GM12878 (cell line): ENCODE data around the gene SLFN5. TPM values are rescaled to one million over a fixed set of nuclear protein-coding genes. Genes with fewer than 3 reads are reported as not detected.

Experiments used
- ATAC-seq: fragments of 200-7000 bp; cut with Tn5 transposase; 3 replicates; pipeline ENCODE4 v1.9.1; 2020; ENCODE audit warnings: mild to moderate bottlenecking, moderate library complexity
- BruUV-seq: library from RNA; stranded (reverse); fragments of 400-500 nt; replicated peaks from 2 replicates; lab custom pipeline; 2021; lab: Mats Ljungman, UMichigan
- CTCF ChIA-PET: fragments of 300-600 bp; sonication (Branson Sonifier 250); formaldehyde crosslinking; extraction: SDS; loops from one replicate; lab custom pipeline; 2021; ENCODE audit warnings: inconsistent platforms; lab: Yijun Ruan, JAX
- POLR2A ChIA-PET: fragments of 350-600 bp; formaldehyde crosslinking; extraction: SDS; loops from one replicate; lab custom pipeline; 2021; ENCODE audit warnings: inconsistent platforms; lab: Charles Lee
- RAD21 ChIA-PET: fragments of 300-600 bp; sonication (Branson Sonifier 250); formaldehyde crosslinking; loops from one replicate; lab custom pipeline; 2023; ENCODE audit warnings: antibody characterized with exemption; ENCODE audit not compliant: unreplicated experiment; lab: Charles Lee
- SMC1A ChIA-PET: fragments of 300-600 bp; sonication (Branson Sonifier 250); formaldehyde crosslinking; loops from one replicate; lab custom pipeline; 2023; ENCODE audit not compliant: unreplicated experiment, uncharacterized antibody; lab: Charles Lee
- DNase-seq: peaks from one replicate; pipeline ENCODE4 v3.0.0-alpha.2; 2011; ENCODE audit warnings: low read depth, low spot score
- FAIRE-seq: peaks from 3 replicates; lab custom pipeline; 2011; peaks lifted over from hg19 to GRCh38; lab: Jason Lieb, UNC
- H2AFZ ChIP-seq: 2 replicates; pipeline ENCODE4 v1.6.0; 2011; ENCODE audit warnings: low read depth, low read length, control low read depth; ENCODE audit not compliant: control insufficient read depth
- H3K27ac ChIP-seq: 2 replicates; pipeline ENCODE4 v1.5.1; 2011; ENCODE audit warnings: control low read depth; ENCODE audit not compliant: control insufficient read depth, insufficient read depth
- H3K27me3 ChIP-seq, 2 experiments: replicated peaks in 1 of 2; 2 replicates each; pipeline versions ENCODE4 v1.6.0 to v1.6.1; 2011; ENCODE audit warnings: low read length in 1 of 2; ENCODE audit not compliant: control insufficient read depth in 2 of 2, insufficient read depth in 2 of 2
- H3K36me3 ChIP-seq, 2 experiments: 2 replicates each; pipeline ENCODE4 v1.5.1; 2011; ENCODE audit warnings: low read length in 1 of 2; ENCODE audit not compliant: control insufficient read depth in 2 of 2, insufficient read depth in 2 of 2
- H3K4me1 ChIP-seq: 2 replicates; pipeline ENCODE4 v1.6.1; 2011; ENCODE audit warnings: mild to moderate bottlenecking, low read length, moderate library complexity, mixed read lengths; ENCODE audit not compliant: control insufficient read depth, insufficient read depth
- H3K4me2 ChIP-seq: 2 replicates; pipeline ENCODE4 v1.6.0; 2011; ENCODE audit warnings: control low read depth; ENCODE audit not compliant: control insufficient read depth, insufficient read depth
- H3K4me3 ChIP-seq: fragments of 200-600 bp; sonication (generic); 2 replicates; pipeline ENCODE4 v1.5.1; 2016
- H3K79me2 ChIP-seq: 2 replicates; pipeline ENCODE4 v1.6.0; 2011; ENCODE audit warnings: low read length; ENCODE audit not compliant: control insufficient read depth, insufficient read depth
- H3K9ac ChIP-seq: 2 replicates; pipeline ENCODE4 v1.8.0; 2011; ENCODE audit warnings: low read length, control low read depth, mixed read lengths; ENCODE audit not compliant: control insufficient read depth, insufficient read depth
- H3K9me3 ChIP-seq: replicated peaks from 3 replicates; pipeline ENCODE4 v1.5.1; 2011; ENCODE audit warnings: mild to moderate bottlenecking, low read length; ENCODE audit not compliant: control insufficient read depth, insufficient read depth
- H4K20me1 ChIP-seq: 2 replicates; pipeline ENCODE4 v1.6.0; 2011; ENCODE audit not compliant: control insufficient read depth, insufficient read depth
- RUNX3 ChIP-seq: IDR thresholded peaks from 2 replicates; pipeline ENCODE4 v1.6.1; 2012; ENCODE audit warnings: low read length, inconsistent platforms
- SRF ChIP-seq, 2 experiments: IDR thresholded peaks; 2 replicates each; pipeline ENCODE4 v1.6.1; 2011; ENCODE audit warnings: low read depth in 2 of 2, low read length in 2 of 2, mild to moderate bottlenecking in 1 of 2, moderate library complexity in 1 of 2
- YBX1 ChIP-seq: fragments of 450-650 bp; IDR thresholded peaks from 2 replicates; pipeline ENCODE4 v1.6.1; 2016; ENCODE audit warnings: antibody characterized with exemption
- WGBS: methylation state at CpG from one replicate; pipeline ENCODE4 v1.1.6; 2016; ENCODE audit warnings: low lambda C conversion rate; ENCODE audit not compliant: insufficient replicate concordance, insufficient coverage; ENCODE audit errors: missing lambda C conversion rate; 5-methylcytosine and 5-hydroxymethylcytosine counted together
- in situ Hi-C: fragments of 300-500 bp; cut with MboI; formaldehyde crosslinking; loops from 9 replicates; pipeline ENCODE4 v1.14.3; 2018; ENCODE audit warnings: mixed read lengths
- intact Hi-C: fragments of 100-400 bp; cut with micrococcal nuclease; formaldehyde crosslinking; loops from one replicate; pipeline ENCODE4 v1.14.2; 2022; ENCODE audit not compliant: unreplicated experiment
- polyA plus RNA-seq, 11 experiments: library from polyadenylated mRNA; depleted of rRNA in 4 of 11; unstranded in 6 of 11; stranded (reverse) in 5 of 11; fragments of >200 nt; fragmentation: Nextera tagmentation in 4 of 11; fragmentation: Illumina TruSeq in 1 of 11; extraction: Ambion mirVana in 4 of 11; extraction: Trizol in 1 of 11; gene quantifications; 1 replicate in 1 of 11; 2 replicates in 10 of 11; pipeline versions ENCODE4 v1.2.1 to v1.2.3, GENCODE V29; 2011 to 2016; ENCODE audit warnings: inconsistent platforms in 2 of 11, missing spikeins in 2 of 11, low read depth in 1 of 11
- total RNA-seq, 4 experiments: library from RNA; depleted of rRNA in 3 of 4; stranded (reverse); fragments of >200 nt in 3 of 4; fragmentation: Illumina TruSeq in 1 of 4; extraction: Trizol in 1 of 4; gene quantifications; 2 replicates each; pipeline versions ENCODE4 v1.2.1 to v1.2.3, GENCODE V29; 2013 to 2021

The SLFN5 gene
- total and polyA plus RNA-seq, 10 of the 15 experiments (the other 5 are each of a cell fraction or from before 2014, with no cell fraction given) = 0.19 to 2.1 (median 1.3) TPM

DNA sequence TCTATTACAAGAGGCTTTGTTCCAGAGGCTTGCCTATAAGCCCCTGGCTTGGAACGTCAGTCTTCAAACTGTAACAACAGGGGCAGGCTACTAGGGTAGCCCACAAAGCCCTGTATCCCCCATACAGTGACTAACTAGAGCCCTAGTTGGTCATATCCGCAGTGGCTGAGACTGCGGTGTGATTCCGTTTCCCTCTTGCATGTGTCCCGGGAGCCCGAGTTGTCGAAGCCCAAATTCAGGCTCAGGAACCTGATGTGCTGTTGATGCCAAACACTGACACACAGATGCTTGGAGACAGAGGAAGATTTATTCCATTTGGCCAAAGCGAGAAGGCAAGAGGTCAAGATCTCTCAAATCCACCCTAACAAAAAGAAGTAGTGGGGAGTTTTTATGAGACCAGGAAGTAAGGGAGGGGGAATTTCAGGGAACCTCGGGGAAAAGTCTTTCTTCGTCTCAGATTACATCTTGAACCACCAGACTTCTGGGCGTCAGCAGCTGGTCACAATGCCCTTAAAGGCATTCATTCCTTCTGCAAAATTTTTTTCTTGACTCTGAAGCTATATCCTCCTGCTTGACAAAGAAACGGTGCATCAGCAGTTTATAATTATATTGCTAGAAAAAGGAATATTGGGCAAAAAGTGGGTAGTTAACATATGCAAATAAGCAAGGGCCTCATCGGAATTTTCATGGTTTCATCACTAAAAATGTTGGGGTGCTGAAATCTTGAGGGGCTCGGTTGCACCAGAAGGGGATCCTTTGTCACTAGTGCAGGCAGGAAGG lies 879 bp downstream of the SLFN5 start:
- H3K4me3 ChIP-seq = peak overlapping the region; percentile 98
- TF ChIP-seq YBX1 (no peak), SRF (IDR thresholded peaks at IDR 0.05; ENCODE audit: low read depth in 2 of 2, low read length in 2 of 2) (peak; percentile 66 to 82; a peak in 3 of 4 replicates), RUNX3 (peak; percentile 37; the same call in 1 of the 2 replicates)
- no peaks in the 10 kb centered on the region for H3K79me2 ChIP-seq
- peak overlapping the region; percentile 95 for H3K4me2 ChIP-seq
- intact Hi-C loops (loop anchor here (2.0 to 5.0 kb wide), 2 partner anchors 204 to 295 kb away; partner anchors contain the start of gene SLFN13), in situ Hi-C loops (no loop called here)
- FAIRE-seq = peak; percentile 62
- 0% methylated on average over 14 of the region's 14 CpGs for WGBS
- no peaks in the 10 kb centered on the region for H3K27me3 ChIP-seq
- SMC1A ChIA-PET = interaction anchor here (0.6 to 1.9 kb wide), 5 partner anchors 43 to 569 kb away, joined by 3 to 8 read pairs (median 4); partner anchors contain the start of gene SLFN12L
- no peak for DNase-seq
- peaks cover 13% of the 10 kb centered on the region; the same call in 1 of the 2 replicates for H3K4me1 ChIP-seq
- H3K9ac ChIP-seq = peak overlapping the region; percentile 66
- no peaks in the 10 kb centered on the region for H4K20me1 ChIP-seq
- RAD21 ChIA-PET = no interaction called here
- POLR2A ChIA-PET = no interaction called here
- no peaks in the 10 kb centered on the region for H3K9me3 ChIP-seq
- peak overlapping the region; percentile 55 for H2AFZ ChIP-seq
- H3K36me3 ChIP-seq = no peaks in the 10 kb centered on the region
- CTCF ChIA-PET = interaction anchor here (0.6 to 1.3 kb wide), 3 partner anchors 70 to 345 kb away, joined by 3 read pairs; no protein-coding TSS in a partner anchor
- no TSS peak for BruUV-seq
- peak; percentile 50 for ATAC-seq
- H3K27ac ChIP-seq = no peak overlapping the region
